ENCODE results near the gene HFE.
A peak's percentile ranks its signal among the peaks of the same experiment; 100 is the strongest.

Gene HFE

DNA sequence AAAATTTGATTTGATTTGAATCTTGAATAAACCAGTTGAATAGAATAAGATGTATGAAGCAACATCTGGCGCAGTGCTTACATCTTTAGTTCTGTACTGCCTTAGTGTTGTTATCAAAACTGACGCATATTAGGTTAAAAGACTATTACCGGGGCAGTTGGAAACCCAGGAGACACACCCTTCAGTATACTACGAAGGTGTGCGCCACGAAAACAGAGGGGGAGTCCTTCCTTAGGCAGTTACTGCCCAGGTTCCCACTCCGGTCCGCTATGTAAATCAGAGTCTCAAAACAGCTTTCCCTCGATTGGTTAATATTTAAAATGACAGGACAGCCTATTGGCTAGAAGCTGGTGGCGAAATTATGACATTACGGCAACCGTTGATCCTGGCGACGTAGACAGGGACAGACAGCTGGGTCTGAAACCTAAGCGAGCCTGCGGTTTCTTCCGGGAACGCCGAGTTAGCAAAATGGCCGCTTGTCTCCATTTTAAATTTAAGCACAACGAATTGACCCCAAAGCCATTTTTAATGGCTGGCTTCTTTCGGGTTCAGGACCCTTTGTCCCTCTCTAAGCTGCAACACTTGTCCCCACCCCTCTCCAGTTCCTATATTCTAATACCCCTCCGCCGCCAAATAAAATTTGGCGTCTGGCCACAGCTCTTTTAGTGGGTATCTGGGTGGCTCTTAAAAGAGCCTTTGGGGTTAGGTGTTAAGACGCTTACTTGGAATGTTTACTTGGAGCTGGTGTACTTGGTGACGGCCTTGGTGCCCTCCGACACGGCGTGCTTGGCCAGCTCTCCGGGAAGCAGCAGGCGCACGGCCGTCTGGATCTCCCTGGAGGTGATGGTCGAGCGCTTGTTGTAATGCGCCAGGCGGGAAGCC, 35.8 kb downstream of the HFE start:
- peaks cover 20% of the 10 kb centered on the region for H3K79me2 ChIP-seq (ENCODE audit: low read length)
- peak overlapping the region; percentile 90 for H3K4me2 ChIP-seq (ENCODE audit: low read depth, low read length)
- TF ChIP-seq, protein P1, sequence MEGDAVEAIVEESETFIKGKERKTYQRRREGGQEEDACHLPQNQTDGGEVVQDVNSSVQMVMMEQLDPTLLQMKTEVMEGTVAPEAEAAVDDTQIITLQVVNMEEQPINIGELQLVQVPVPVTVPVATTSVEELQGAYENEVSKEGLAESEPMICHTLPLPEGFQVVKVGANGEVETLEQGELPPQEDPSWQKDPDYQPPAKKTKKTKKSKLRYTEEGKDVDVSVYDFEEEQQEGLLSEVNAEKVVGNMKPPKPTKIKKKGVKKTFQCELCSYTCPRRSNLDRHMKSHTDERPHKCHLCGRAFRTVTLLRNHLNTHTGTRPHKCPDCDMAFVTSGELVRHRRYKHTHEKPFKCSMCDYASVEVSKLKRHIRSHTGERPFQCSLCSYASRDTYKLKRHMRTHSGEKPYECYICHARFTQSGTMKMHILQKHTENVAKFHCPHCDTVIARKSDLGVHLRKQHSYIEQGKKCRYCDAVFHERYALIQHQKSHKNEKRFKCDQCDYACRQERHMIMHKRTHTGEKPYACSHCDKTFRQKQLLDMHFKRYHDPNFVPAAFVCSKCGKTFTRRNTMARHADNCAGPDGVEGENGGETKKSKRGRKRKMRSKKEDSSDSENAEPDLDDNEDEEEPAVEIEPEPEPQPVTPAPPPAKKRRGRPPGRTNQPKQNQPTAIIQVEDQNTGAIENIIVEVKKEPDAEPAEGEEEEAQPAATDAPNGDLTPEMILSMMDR (IDR thresholded peaks at IDR 0.05; ENCODE audit: low read length): no peak
- TF ChIP-seq EZH2phosphoT487 (IDR thresholded peaks at IDR 0.05; ENCODE audit: low read length): no peak
- H3K36me3 ChIP-seq (replicated peaks; ENCODE audit: insufficient read depth, low read length): no peaks in the 10 kb centered on the region
- H3K9me3 ChIP-seq (replicated peaks; ENCODE audit: insufficient read depth, low read length): no peaks in the 10 kb centered on the region
- peaks cover 42% of the 10 kb centered on the region for H3F3A ChIP-seq (ENCODE audit: insufficient read depth, low read length)
- H3K9ac ChIP-seq (ENCODE audit: low read length): peak overlapping the region; percentile 85
- peaks cover 22% of the 10 kb centered on the region for H3K4me1 ChIP-seq (ENCODE audit: low read length)
- H3K4me3 ChIP-seq (ENCODE audit: low read length): peak overlapping the region; percentile 58
- H3K27me3 ChIP-seq (replicated peaks; ENCODE audit: insufficient read depth, low read length): no peaks in the 10 kb centered on the region
- H3K9me2 ChIP-seq (replicated peaks; ENCODE audit: insufficient read depth, low read length): no peaks in the 10 kb centered on the region
- H4K20me1 ChIP-seq (ENCODE audit: insufficient read depth, low read length): no peaks in the 10 kb centered on the region
- peak; percentile 100 for DNase-seq
- peak overlapping the region; percentile 28 for H2AFZ ChIP-seq (ENCODE audit: low read length)
- H3K27ac ChIP-seq (ENCODE audit: low read length): peak overlapping the region; percentile 96

DNA sequence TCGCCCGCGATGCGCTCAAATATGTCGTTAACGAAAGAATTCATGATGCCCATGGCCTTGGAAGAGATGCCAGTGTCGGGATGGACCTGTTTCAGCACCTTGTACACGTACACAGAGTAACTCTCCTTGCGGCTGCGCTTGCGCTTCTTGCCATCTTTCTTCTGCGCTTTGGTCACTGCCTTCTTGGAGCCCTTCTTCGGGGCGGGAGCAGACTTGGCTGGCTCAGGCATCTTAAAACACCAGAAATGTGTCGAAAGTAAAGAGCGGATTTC, 36.4 kb downstream of the HFE start:
- no peak for DNase-seq
- H3F3A ChIP-seq (ENCODE audit: insufficient read depth, low read length): peaks cover 42% of the 10 kb centered on the region
- H3K4me1 ChIP-seq (ENCODE audit: low read length): peaks cover 22% of the 10 kb centered on the region
- no peak for TF ChIP-seq EZH2phosphoT487 (IDR thresholded peaks at IDR 0.05; ENCODE audit: low read length)
- TF ChIP-seq, protein P1 (IDR thresholded peaks at IDR 0.05; ENCODE audit: low read length): no peak
- TF ChIP-seq EZH2 (optimal IDR thresholded peaks at IDR 0.05; ENCODE audit: low read depth, low read length): no peak
- peak overlapping the region; percentile 85 for H3K9ac ChIP-seq (ENCODE audit: low read length)
- no peaks in the 10 kb centered on the region for H3K36me3 ChIP-seq (replicated peaks; ENCODE audit: insufficient read depth, low read length)
- H3K4me2 ChIP-seq (ENCODE audit: low read depth, low read length): peak overlapping the region; percentile 48
- H3K4me3 ChIP-seq (ENCODE audit: low read length): peak overlapping the region; percentile 58
- no peaks in the 10 kb centered on the region for H3K27me3 ChIP-seq (replicated peaks; ENCODE audit: insufficient read depth, low read length)
- H3K9me2 ChIP-seq (replicated peaks; ENCODE audit: insufficient read depth, low read length): no peaks in the 10 kb centered on the region
- peak overlapping the region; percentile 96 for H3K27ac ChIP-seq (ENCODE audit: low read length)
- H2AFZ ChIP-seq (ENCODE audit: low read length): no peak overlapping the region
- H4K20me1 ChIP-seq (ENCODE audit: insufficient read depth, low read length): no peaks in the 10 kb centered on the region
- H3K79me2 ChIP-seq (ENCODE audit: low read length): peaks cover 20% of the 10 kb centered on the region
- H3K9me3 ChIP-seq (replicated peaks; ENCODE audit: insufficient read depth, low read length): no peaks in the 10 kb centered on the region

DNA sequence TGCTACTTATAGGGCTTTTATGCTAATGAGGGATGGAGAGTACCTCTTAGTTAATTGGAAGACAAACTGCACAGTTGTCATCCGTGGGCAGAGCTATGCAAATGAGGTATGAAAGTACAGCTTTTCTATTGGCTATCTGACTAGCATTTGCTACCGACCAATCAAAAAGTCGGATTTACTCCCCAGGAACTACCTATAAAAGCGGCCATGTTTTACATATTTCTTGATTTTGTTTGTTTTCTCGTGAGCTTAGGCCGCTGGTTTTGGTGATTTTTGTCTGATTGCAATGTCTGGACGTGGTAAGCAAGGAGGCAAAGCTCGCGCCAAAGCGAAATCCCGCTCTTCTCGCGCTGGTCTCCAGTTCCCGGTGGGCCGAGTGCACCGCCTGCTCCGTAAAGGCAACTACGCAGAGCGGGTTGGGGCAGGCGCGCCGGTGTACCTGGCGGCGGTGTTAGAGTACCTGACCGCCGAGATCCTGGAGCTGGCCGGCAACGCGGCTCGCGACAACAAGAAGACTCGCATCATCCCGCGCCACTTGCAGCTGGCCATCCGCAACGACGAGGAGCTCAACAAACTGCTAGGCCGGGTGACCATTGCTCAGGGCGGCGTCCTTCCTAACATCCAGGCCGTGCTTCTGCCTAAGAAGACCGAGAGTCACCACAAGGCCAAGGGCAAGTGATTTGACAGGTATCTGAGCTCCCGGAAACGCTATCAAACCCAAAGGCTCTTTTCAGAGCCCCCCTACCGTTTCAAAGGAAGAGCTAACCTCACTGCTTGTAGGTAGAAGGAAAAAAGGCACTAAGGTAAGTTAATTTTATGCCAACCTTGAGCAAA, 36.9 kb downstream of the HFE start:
- Histone ChIP-seq H3F3A (ENCODE audit: insufficient read depth, low read length) (peaks cover 42% of the 10 kb centered on the region), H2AFZ (ENCODE audit: low read length) (no peak overlapping the region), H3K4me3 (ENCODE audit: low read length) (peak overlapping the region; percentile 82), H3K9me3 (replicated peaks; ENCODE audit: insufficient read depth, low read length) (no peaks in the 10 kb centered on the region), H3K27ac (ENCODE audit: low read length) (peak overlapping the region; percentile 96), H3K4me1 (ENCODE audit: low read length) (peaks cover 22% of the 10 kb centered on the region), H3K9me2 (replicated peaks; ENCODE audit: insufficient read depth, low read length) (no peaks in the 10 kb centered on the region), H3K27me3 (replicated peaks; ENCODE audit: insufficient read depth, low read length) (no peaks in the 10 kb centered on the region), H3K36me3 (replicated peaks; ENCODE audit: insufficient read depth, low read length) (no peaks in the 10 kb centered on the region), H3K4me2 (ENCODE audit: low read depth, low read length) (peak overlapping the region; percentile 87), H3K79me2 (ENCODE audit: low read length) (peaks cover 20% of the 10 kb centered on the region), H3K9ac (ENCODE audit: low read length) (peak overlapping the region; percentile 90), H4K20me1 (ENCODE audit: insufficient read depth, low read length) (no peaks in the 10 kb centered on the region)
- no peak for TF ChIP-seq EZH2 (optimal IDR thresholded peaks at IDR 0.05; ENCODE audit: low read depth, low read length)
- TF ChIP-seq EZH2phosphoT487 (IDR thresholded peaks at IDR 0.05; ENCODE audit: low read length): no peak
- TF ChIP-seq, protein P1 (IDR thresholded peaks at IDR 0.05; ENCODE audit: low read length): no peak
- peak; percentile 99 for DNase-seq
